Right lobe of liver (tissue), 6 donors: ENCODE data around the gene NR5A2. TPM values are rescaled to one million over a fixed set of nuclear protein-coding genes. Genes with fewer than 3 reads are reported as not detected.

Source experiments
- ATAC-seq, 4 donors: fragments of 200-7000 bp; cut with Tn5 transposase; one replicate each; pipeline ENCODE4 v1.9.1; 2020; ENCODE audit warnings: mild to moderate bottlenecking in 4 of 4, moderate library complexity in 4 of 4
- DNase-seq, 3 donors: peaks; one replicate each; pipeline ENCODE4 v3.0.0-alpha.2; 2020
- H3K27ac ChIP-seq, 3 donors: fragments of 200-600 bp; one replicate each; pipeline ENCODE4 v1.8.0; 2022
- H3K27me3 ChIP-seq, 2 donors: fragments of 200-600 bp; one replicate each; pipeline ENCODE4 v1.8.0; 2022
- H3K36me3 ChIP-seq, 4 donors: fragments of 200-600 bp; sonication (generic) in 1 of 4; one replicate each; pipeline versions ENCODE4 v1.5.1 to v1.8.0; 2017 to 2022; ENCODE audit warnings: control low read depth in 1 of 4
- H3K4me1 ChIP-seq, 4 donors: fragments of 200-600 bp; sonication (generic) in 1 of 4; one replicate each; pipeline versions ENCODE4 v1.5.1 to v1.8.0; 2017 to 2022; ENCODE audit warnings: control low read depth in 1 of 4
- H3K4me3 ChIP-seq, 3 donors: fragments of 200-600 bp; one replicate each; pipeline ENCODE4 v1.8.0; 2022
- H3K9me3 ChIP-seq, 4 donors: fragments of 200-600 bp; sonication (generic) in 1 of 4; one replicate each; pipeline versions ENCODE4 v1.5.1 to v1.8.0; 2017 to 2022; ENCODE audit warnings: control low read depth in 1 of 4
- CTCF ChIP-seq, 4 donors: fragments of 200-600 bp in 3 of 4; fragments of 450-650 bp in 1 of 4; IDR thresholded peaks; one replicate each; pipeline versions ENCODE4 v1.5.1 to v1.8.0; 2016 to 2022; ENCODE audit warnings: antibody characterized with exemption in 4 of 4, mild to moderate bottlenecking in 2 of 4
- POLR2A ChIP-seq: fragments of 450-650 bp; IDR thresholded peaks from one replicate; pipeline ENCODE4 v1.6.1; 2017; ENCODE audit warnings: antibody characterized with exemption, mild to moderate bottlenecking
- WGBS: methylation state at CpG from one replicate; pipeline ENCODE4 v1.1.6; 2018; ENCODE audit warnings: low coverage, low lambda C conversion rate; ENCODE audit not compliant: insufficient coverage; ENCODE audit errors: missing lambda C conversion rate; 5-methylcytosine and 5-hydroxymethylcytosine counted together
- intact Hi-C, 2 donors: fragments of 100-400 bp; cut with DNase I; formaldehyde crosslinking; loops; one replicate each; pipeline versions ENCODE4 v1.11.2 to v1.14.1; 2022
- total RNA-seq, 6 experiments: library from RNA; depleted of rRNA in 2 of 6; stranded (reverse); fragments of >200 nt in 2 of 6; fragmentation: NEBNext Ultra II Directional in 3 of 6; extraction: Animal tissue kit (Norgen Biotek cat#: 25700) in 3 of 6; gene quantifications; one replicate each; pipeline versions ENCODE4 v1.1.0 to v1.2.4, GENCODE V29; 2016 to 2023
- donor health status: DM: no; HTN: yes; CAD: no.
- donor health status: DM: no; HTN: no; CAD: no.
- donor health status: DM: no; HTN: no; CAD: no.
- donor health status: DM: no; HTN: yes; CAD: no.
- donor health status: DM: no; HTN: yes; CAD: no.

The NR5A2 gene
- total RNA-seq, 6 experiments from 2014 or later: 20.4 to 35.0 (median 28.5) TPM

GRCh38 chr1:200028586-200029034, 1.1 kb downstream of the NR5A2 start:
- intact Hi-C loops: no loop called here
- ATAC-seq: peak in 3 of 4 donors; percentile 11 to 21 (median 16)
- no peaks in the 10 kb centered on the region for H3K27me3 ChIP-seq
- peaks cover 0 to 4% (median 0%) of the 10 kb centered on the region in 4 donors for H3K36me3 ChIP-seq
- H3K4me3 ChIP-seq: peak overlapping the region; percentile 56 to 60 (median 57)
- DNase-seq: no peak
- peak overlapping the region; percentile 90 to 92 (median 92) for H3K27ac ChIP-seq
- peaks cover 0 to 39% (median 2%) of the 10 kb centered on the region in 4 donors for H3K4me1 ChIP-seq
- TF ChIP-seq CTCF (IDR thresholded peaks at IDR 0.05): no peak
- no peak for TF ChIP-seq POLR2A
- 0% methylated on average over 2 of the region's 2 CpGs for WGBS
- H3K9me3 ChIP-seq: no peaks in the 10 kb centered on the region

- TF ChIP-seq POLR2A (peak; percentile 70), CTCF (IDR thresholded peaks at IDR 0.05) (peak in 1 of 4 donors; percentile 10)
- Histone ChIP-seq H3K36me3 (peaks cover 0 to 4% (median 0%) of the 10 kb centered on the region in 4 donors), H3K9me3 (no peaks in the 10 kb centered on the region), H3K4me1 (peaks cover 0 to 38% (median 2%) of the 10 kb centered on the region in 4 donors), H3K27me3 (no peaks in the 10 kb centered on the region), H3K4me3 (peak overlapping the region; percentile 56 to 60 (median 57)), H3K27ac (peak overlapping the region; percentile 90 to 92 (median 92))
- under 1% methylated on average over 28 of the region's 65 CpGs for WGBS
- ATAC-seq: peak; percentile 66 to 84 (median 80)
- intact Hi-C loops: no loop called here
- peak; percentile 69 to 74 (median 72) for DNase-seq
These were observed 1.7 kb downstream of the NR5A2 start for GRCh38 chr1:200029035-200029821.

DNA sequence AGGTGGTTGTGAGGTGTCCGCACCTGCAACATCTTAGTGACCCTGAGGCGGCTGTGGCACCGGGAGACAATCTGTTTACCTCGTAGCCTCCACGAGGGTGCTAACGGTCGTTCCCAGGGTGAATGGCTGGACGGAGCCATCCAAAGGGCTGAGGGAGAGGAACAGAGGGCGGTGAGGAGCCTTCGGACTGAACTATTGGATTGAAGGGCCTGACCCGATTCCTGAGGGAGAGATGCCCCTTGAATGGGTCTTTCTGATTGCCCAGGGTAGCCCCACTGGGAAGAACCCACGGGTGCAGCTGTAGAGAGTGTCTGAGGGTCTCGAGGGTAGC, 2.3 kb downstream of the NR5A2 start:
- H3K9me3 ChIP-seq: no peaks in the 10 kb centered on the region
- peak overlapping the region; percentile 56 to 60 (median 57) for H3K4me3 ChIP-seq
- peaks cover 0 to 4% (median 0%) of the 10 kb centered on the region in 4 donors for H3K36me3 ChIP-seq
- intact Hi-C loops: no loop called here
- peak; percentile 4 to 13 (median 7) for ATAC-seq
- WGBS: 27% methylated on average over 3 of the region's 13 CpGs
- H3K4me1 ChIP-seq: peaks cover 0 to 38% (median 2%) of the 10 kb centered on the region in 4 donors
- TF ChIP-seq POLR2A (no peak), CTCF (IDR thresholded peaks at IDR 0.05) (no peak)
- DNase-seq: peak in 1 of 3 donors; percentile 50
- no peaks in the 10 kb centered on the region for H3K27me3 ChIP-seq
- H3K27ac ChIP-seq: peak overlapping the region; percentile 90 to 92 (median 92)

- no peaks in the 10 kb centered on the region for H3K9me3 ChIP-seq
- ATAC-seq (peak in 1 of 4 donors; percentile 1), DNase-seq (no peak)
- H3K4me3 ChIP-seq: peak overlapping the region in 2 of 3 donors; percentile 56 to 60
- peak overlapping the region in 2 of 3 donors; percentile 92 for H3K27ac ChIP-seq
- no peak for TF ChIP-seq POLR2A
- TF ChIP-seq CTCF (IDR thresholded peaks at IDR 0.05): no peak
- H3K27me3 ChIP-seq: no peaks in the 10 kb centered on the region
- peaks cover 0 to 4% (median 0%) of the 10 kb centered on the region in 4 donors for H3K36me3 ChIP-seq
- H3K4me1 ChIP-seq: peaks cover 0 to 41% (median 2%) of the 10 kb centered on the region in 4 donors
- intact Hi-C loops: no loop called here
- 56% methylated on average over 4 of the region's 4 CpGs for WGBS
These were observed 3.3 kb downstream of the NR5A2 start for GRCh38 chr1:200030791-200031190.
